Activated T-cell treated with anti-CD3 and anti-CD28 coated beads, Interleukin-2, amount 50 U/mL, for 4 hours (primary cell): ENCODE measurements around the gene COL26A1. TPM values are rescaled to one million over a fixed set of nuclear protein-coding genes. Genes with fewer than 3 reads are reported as not detected.

Experiments used
- ATAC-seq, 2 donors: fragments of 200-7000 bp; cut with Tn5 transposase; one replicate each; pipeline ENCODE4 v1.10.0; 2021
- DNase-seq: peaks from one replicate; pipeline ENCODE4 v3.0.0-alpha.2; 2020
- H3K27me3 Mint-ChIP-seq: one replicate; pipeline ENCODE4 v1.8.0; 2021; ENCODE audit warnings: low read depth, mixed read lengths
- H3K36me3 Mint-ChIP-seq: one replicate; pipeline ENCODE4 v1.8.0; 2022; ENCODE audit warnings: mixed read lengths; ENCODE audit not compliant: insufficient read depth
- H3K4me1 Mint-ChIP-seq: one replicate; pipeline ENCODE4 v1.8.0; 2021; ENCODE audit warnings: low read depth, mixed read lengths
- H3K4me3 Mint-ChIP-seq: one replicate; pipeline ENCODE4 v1.8.0; 2021; ENCODE audit warnings: mild to moderate bottlenecking, moderate library complexity, mixed read lengths
- H3K9me3 Mint-ChIP-seq: one replicate; pipeline ENCODE4 v1.8.0; 2021; ENCODE audit warnings: mixed read lengths
- total RNA-seq, 3 donors: library from RNA; stranded (reverse); gene quantifications; one replicate each; pipeline ENCODE4 v1.2.1, GENCODE V29; 2021

The COL26A1 gene
- total RNA-seq, 3 donors from 2014 or later = 0.05 TPM; not detected in 2

GRCh38 chr7:101529560-101529959 is 166.9 kb downstream of the COL26A1 start:
- DNase-seq (no peak), ATAC-seq (no peak)
- Mint-ChIP-seq H3K36me3 (no peaks in the 10 kb centered on the region), H3K9me3 (no peaks in the 10 kb centered on the region), H3K27me3 (peaks cover 13% of the 10 kb centered on the region), H3K4me1 (no peaks in the 10 kb centered on the region), H3K4me3 (no peak overlapping the region)

GRCh38 chr7:101531726-101532357 is 169.2 kb downstream of the COL26A1 start:
- peaks cover 12% of the 10 kb centered on the region for H3K27me3 Mint-ChIP-seq
- no peaks in the 10 kb centered on the region for H3K9me3 Mint-ChIP-seq
- ATAC-seq = no peak
- no peaks in the 10 kb centered on the region for H3K4me1 Mint-ChIP-seq
- no peaks in the 10 kb centered on the region for H3K36me3 Mint-ChIP-seq
- no peak for DNase-seq
- no peak overlapping the region for H3K4me3 Mint-ChIP-seq

GRCh38 chr7:101532400-101533102 is 169.9 kb downstream of the COL26A1 start:
- ATAC-seq = no peak
- H3K4me3 Mint-ChIP-seq = no peak overlapping the region
- H3K4me1 Mint-ChIP-seq = no peaks in the 10 kb centered on the region
- H3K9me3 Mint-ChIP-seq = no peaks in the 10 kb centered on the region
- peaks cover 12% of the 10 kb centered on the region for H3K27me3 Mint-ChIP-seq
- DNase-seq = no peak
- no peaks in the 10 kb centered on the region for H3K36me3 Mint-ChIP-seq

DNA sequence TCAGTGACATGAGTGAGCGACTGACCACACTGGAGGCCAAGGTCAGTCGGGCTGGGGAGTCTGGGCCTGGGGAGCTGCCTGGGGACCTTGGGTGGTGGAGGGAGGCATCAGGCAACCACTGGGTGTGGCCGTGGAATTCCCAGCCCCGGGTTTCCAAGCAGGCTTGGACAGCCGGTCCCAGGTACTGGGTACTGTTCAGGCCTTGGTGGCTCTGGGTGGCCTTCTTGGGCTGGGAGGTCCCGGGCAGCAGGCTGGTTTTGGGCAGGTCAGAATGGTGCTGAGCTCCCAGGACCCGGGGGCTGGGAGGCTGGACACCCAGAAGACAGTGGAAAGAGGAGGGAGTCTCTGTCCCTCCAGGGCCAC is 170.4 kb downstream of the COL26A1 start:
- DNase-seq = no peak
- Mint-ChIP-seq H3K36me3 (no peaks in the 10 kb centered on the region), H3K4me3 (no peak overlapping the region), H3K9me3 (no peaks in the 10 kb centered on the region), H3K27me3 (peaks cover 11% of the 10 kb centered on the region), H3K4me1 (no peaks in the 10 kb centered on the region)
- ATAC-seq = no peak

- Mint-ChIP-seq H3K4me1 (no peaks in the 10 kb centered on the region), H3K36me3 (no peaks in the 10 kb centered on the region), H3K4me3 (no peak overlapping the region), H3K9me3 (no peaks in the 10 kb centered on the region), H3K27me3 (peaks cover 7% of the 10 kb centered on the region)
- DNase-seq (no peak), ATAC-seq (no peak)
These were observed 171.5 kb downstream of the COL26A1 start for GRCh38 chr7:101534015-101534803.

GRCh38 chr7:101534873-101535272 is 172.2 kb downstream of the COL26A1 start:
- peaks cover 3% of the 10 kb centered on the region for H3K27me3 Mint-ChIP-seq
- H3K4me3 Mint-ChIP-seq = no peak overlapping the region
- DNase-seq (no peak), ATAC-seq (no peak)
- H3K9me3 Mint-ChIP-seq = no peaks in the 10 kb centered on the region
- no peaks in the 10 kb centered on the region for H3K4me1 Mint-ChIP-seq
- no peaks in the 10 kb centered on the region for H3K36me3 Mint-ChIP-seq

GRCh38 chr7:101535351-101535751 is 172.7 kb downstream of the COL26A1 start:
- Mint-ChIP-seq H3K4me1 (no peaks in the 10 kb centered on the region), H3K4me3 (no peak overlapping the region), H3K36me3 (no peaks in the 10 kb centered on the region), H3K9me3 (no peaks in the 10 kb centered on the region), H3K27me3 (peaks cover 2% of the 10 kb centered on the region)
- ATAC-seq (no peak), DNase-seq (no peak)

GRCh38 chr7:101536232-101536631 is 173.6 kb downstream of the COL26A1 start:
- Mint-ChIP-seq H3K36me3 (no peaks in the 10 kb centered on the region), H3K4me3 (no peak overlapping the region), H3K4me1 (no peaks in the 10 kb centered on the region), H3K27me3 (peaks cover 2% of the 10 kb centered on the region), H3K9me3 (no peaks in the 10 kb centered on the region)
- no peak for DNase-seq
- no peak for ATAC-seq

DNA sequence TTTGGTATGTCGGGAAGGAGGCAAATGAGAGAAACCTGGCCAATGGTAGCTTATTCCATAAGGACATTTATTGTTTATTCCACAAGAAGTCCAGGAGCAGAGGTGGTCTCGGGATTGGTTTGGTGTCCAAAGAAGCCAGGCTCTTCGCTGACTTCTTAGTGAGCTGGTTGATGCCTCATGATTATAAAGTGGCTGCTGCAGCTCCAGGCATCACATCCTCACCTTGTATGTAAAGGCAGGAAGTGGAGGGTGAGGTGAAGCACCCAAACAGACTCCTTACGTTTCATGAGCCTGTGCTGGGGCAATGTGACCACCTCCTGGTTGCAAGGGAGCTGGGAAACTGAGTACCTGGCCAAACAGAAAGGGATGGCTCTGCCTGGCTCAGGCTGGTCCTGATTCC is 174.0 kb downstream of the COL26A1 start:
- DNase-seq (no peak), ATAC-seq (no peak)
- H3K9me3 Mint-ChIP-seq = no peaks in the 10 kb centered on the region
- peaks cover 2% of the 10 kb centered on the region for H3K27me3 Mint-ChIP-seq
- H3K4me1 Mint-ChIP-seq = no peaks in the 10 kb centered on the region
- no peaks in the 10 kb centered on the region for H3K36me3 Mint-ChIP-seq
- no peak overlapping the region for H3K4me3 Mint-ChIP-seq

DNA sequence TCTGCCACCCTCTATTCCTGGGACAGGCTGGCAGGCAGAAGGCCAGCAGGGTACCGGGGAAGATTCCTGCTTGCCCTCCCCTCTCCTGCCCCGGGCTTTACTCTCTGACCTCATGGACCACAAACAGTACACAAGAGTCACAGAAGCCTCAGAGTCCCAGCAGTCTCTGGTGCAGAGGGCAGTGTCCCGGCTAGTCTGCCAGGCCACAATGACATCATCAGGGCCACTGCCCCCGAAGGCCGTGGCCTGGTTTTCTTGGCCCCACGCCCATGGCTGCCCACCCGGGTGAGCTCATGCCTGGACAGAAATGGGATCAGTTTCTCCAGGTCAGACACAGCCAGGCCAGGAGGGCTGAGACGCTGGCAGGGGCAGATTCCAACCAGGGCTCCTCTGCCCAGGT is 174.5 kb downstream of the COL26A1 start:
- ATAC-seq = no peak
- no peak overlapping the region for H3K4me3 Mint-ChIP-seq
- H3K27me3 Mint-ChIP-seq = peaks cover 2% of the 10 kb centered on the region

DNA sequence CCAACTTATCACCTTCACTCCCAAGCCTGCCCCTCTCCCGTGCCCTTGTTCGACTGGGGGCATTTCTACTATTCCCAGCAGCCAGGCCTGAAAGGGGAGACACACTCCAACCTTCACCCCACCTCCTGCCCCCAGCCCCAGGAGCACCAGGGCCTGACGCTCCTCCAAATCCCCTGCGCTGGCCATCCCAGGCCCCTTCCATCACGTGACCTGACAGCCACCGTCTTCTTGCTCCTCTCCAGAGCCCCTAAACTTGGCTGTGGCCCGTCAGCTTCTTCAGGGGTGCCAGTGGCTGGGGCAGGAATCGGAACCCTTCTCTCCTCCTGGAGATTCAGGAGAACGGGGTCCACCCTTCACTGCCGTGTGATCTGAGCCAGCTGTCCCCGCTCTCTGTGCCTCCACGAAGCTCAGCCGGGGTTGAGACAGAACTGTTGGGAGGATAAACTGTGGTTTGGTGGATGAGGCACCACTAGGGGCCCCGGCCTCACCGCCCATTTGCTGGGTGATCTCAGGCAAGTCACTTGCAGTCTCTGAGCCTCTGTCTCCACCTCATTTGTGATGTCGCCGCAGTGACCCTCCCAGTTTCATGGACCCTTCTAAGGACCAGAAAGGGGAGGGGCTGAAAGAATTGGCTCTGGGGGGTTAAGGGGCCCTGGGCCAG is 175.4 kb downstream of the COL26A1 start:
- H3K36me3 Mint-ChIP-seq = no peaks in the 10 kb centered on the region
- no peaks in the 10 kb centered on the region for H3K4me1 Mint-ChIP-seq
- ATAC-seq = no peak
- H3K4me3 Mint-ChIP-seq = no peak overlapping the region
- no peaks in the 10 kb centered on the region for H3K9me3 Mint-ChIP-seq
- peaks cover 2% of the 10 kb centered on the region for H3K27me3 Mint-ChIP-seq
- no peak for DNase-seq

More for the DNA sequence above, 174.5 kb downstream of the COL26A1 start:
- Mint-ChIP-seq H3K36me3 (no peaks in the 10 kb centered on the region), H3K9me3 (no peaks in the 10 kb centered on the region), H3K4me1 (no peaks in the 10 kb centered on the region)
- no peak for DNase-seq

- Mint-ChIP-seq H3K27me3 (peaks cover 2% of the 10 kb centered on the region), H3K4me3 (no peak overlapping the region), H3K36me3 (no peaks in the 10 kb centered on the region), H3K9me3 (no peaks in the 10 kb centered on the region), H3K4me1 (no peaks in the 10 kb centered on the region)
- DNase-seq (peak; percentile 47), ATAC-seq (peak; percentile 73 to 78)
These were observed 176.2 kb downstream of the COL26A1 start for GRCh38 chr7:101538596-101539459.

- DNase-seq = no peak
- Mint-ChIP-seq H3K4me1 (no peaks in the 10 kb centered on the region), H3K9me3 (no peaks in the 10 kb centered on the region), H3K27me3 (peaks cover 2% of the 10 kb centered on the region), H3K36me3 (no peaks in the 10 kb centered on the region), H3K4me3 (no peak overlapping the region)
- no peak for ATAC-seq
These were observed 177.1 kb downstream of the COL26A1 start for GRCh38 chr7:101539784-101540183.
